ENCODE results near the gene ACSF3. TPM values are rescaled to one million over a fixed set of nuclear protein-coding genes. Genes with fewer than 3 reads are reported as not detected.

ACSF3 gene
- total RNA-seq, 6 donors from 2014 or later, result 30.2 to 97.4 (median 35.3) TPM

DNA sequence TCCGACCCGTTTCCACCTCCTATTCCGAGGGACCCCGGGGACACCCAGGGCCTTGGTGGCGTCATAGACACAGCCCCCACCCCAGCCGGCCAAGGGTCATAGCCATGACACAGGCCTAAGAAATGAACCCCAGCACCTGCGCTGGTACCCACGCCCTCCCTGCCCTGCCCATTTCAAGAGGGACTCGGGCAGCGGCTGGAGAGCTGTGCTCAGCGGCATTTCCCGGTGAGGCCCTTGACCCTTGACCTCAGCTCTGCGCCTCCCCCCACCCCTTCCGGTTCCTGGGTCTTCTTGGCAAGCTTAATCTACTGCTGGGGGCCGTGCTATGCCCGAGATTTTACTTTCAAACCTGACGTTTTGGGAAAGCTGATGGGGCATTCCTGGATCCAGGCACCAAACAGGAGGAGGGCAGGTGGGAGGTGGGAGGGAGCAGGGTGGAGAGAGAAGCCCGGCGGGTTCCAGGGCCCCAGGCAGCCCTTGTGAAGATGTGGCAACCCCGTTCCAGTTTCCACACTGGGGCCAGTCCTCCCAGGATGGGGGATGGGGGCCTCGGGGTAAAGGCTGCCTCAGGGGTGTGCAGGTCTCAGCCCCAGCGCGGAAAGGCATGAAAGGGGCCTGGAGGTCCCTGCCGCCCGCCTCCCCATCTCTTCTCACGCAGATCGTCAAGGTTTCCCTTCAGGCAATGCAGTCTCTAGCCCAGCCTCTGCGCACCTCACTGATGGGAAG is 106.6 kb downstream of the ACSF3 start, which contains the start of gene SLC22A31:
Gene SLC22A31, minus strand, starts transcription at position 414 of the 726 bp plus-strand sequence. Its CDS starts 36 bp downstream, at position 378.
- peak within 1 kb of the TSS; percentile 59 to 77 (median 73) for H3K27ac ChIP-seq
- WGBS, 2 donors, result 12 to 15% methylated on average over 19 to 28 of the region's 28 CpGs
- peak within 1 kb of the TSS in 3 of 4 donors; percentile 57 to 63 (median 61) for H3K4me3 ChIP-seq
- DNase-seq (peak; percentile 74 to 84), ATAC-seq (ENCODE audit: low FRiP score in 2 of 2) (peak; percentile 28 to 82)
- peaks cover 0 to 35% (median 11%) of the 10 kb centered on the region in 4 donors for H3K27me3 ChIP-seq
- peaks cover 18 to 34% (median 25%) of the 10 kb centered on the region in 4 donors for H3K4me1 ChIP-seq
- no peaks in the 10 kb centered on the region for H3K36me3 ChIP-seq
- H3K9me3 ChIP-seq, result no peaks in the 10 kb centered on the region
- TF ChIP-seq, protein P1, sequence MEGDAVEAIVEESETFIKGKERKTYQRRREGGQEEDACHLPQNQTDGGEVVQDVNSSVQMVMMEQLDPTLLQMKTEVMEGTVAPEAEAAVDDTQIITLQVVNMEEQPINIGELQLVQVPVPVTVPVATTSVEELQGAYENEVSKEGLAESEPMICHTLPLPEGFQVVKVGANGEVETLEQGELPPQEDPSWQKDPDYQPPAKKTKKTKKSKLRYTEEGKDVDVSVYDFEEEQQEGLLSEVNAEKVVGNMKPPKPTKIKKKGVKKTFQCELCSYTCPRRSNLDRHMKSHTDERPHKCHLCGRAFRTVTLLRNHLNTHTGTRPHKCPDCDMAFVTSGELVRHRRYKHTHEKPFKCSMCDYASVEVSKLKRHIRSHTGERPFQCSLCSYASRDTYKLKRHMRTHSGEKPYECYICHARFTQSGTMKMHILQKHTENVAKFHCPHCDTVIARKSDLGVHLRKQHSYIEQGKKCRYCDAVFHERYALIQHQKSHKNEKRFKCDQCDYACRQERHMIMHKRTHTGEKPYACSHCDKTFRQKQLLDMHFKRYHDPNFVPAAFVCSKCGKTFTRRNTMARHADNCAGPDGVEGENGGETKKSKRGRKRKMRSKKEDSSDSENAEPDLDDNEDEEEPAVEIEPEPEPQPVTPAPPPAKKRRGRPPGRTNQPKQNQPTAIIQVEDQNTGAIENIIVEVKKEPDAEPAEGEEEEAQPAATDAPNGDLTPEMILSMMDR (IDR thresholded peaks at IDR 0.05), result no peak
- peak in 1 of 4 donors; percentile 64 for TF ChIP-seq EP300 (IDR thresholded peaks at IDR 0.05)
- peak; percentile 33 to 44 for TF ChIP-seq POLR2AphosphoS5 (IDR thresholded peaks at IDR 0.05)
- peak in 2 of 4 donors; percentile 13 to 27 for TF ChIP-seq POLR2A (IDR thresholded peaks at IDR 0.05)

DNA sequence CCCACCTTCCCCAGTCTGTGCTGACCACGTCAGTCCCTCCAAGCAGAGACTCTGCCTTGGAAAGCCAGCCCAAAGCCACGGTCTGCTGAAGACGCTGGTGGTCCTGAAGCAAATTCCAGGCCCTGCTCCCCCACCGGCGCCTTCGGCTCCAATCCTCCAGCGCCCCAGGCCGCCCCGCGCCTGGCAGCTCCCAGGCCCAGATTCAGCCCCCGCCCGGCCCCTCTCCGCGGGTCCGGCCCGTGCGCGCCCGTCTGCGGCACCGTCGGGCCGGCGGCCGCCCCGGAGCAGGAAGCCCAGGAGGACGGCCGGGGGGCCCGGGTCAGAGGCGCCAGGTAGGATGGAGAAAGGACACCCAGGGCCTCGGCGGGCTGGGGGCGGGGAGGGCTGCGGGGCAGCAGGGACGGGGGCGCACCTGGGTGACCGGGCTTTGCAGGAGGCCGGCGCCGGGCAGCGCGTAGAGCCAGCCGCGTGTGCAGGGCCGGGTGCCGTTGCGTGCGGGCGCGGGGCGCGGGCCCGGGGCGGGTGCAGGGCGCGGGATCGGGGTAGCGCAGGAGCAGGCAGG is 107.3 kb downstream of the ACSF3 start:
- H3K4me1 ChIP-seq, result peaks cover 18 to 34% (median 25%) of the 10 kb centered on the region in 4 donors
- H3K27ac ChIP-seq, result peak overlapping the region; percentile 59 to 77 (median 72)
- TF ChIP-seq POLR2A (IDR thresholded peaks at IDR 0.05), result no peak
- TF ChIP-seq POLR2AphosphoS5 (IDR thresholded peaks at IDR 0.05), result no peak
- TF ChIP-seq, protein P1 (IDR thresholded peaks at IDR 0.05), result no peak
- TF ChIP-seq EP300 (IDR thresholded peaks at IDR 0.05), result no peak
- ATAC-seq (ENCODE audit: low FRiP score in 2 of 2) (no peak), DNase-seq (no peak)
- H3K9me3 ChIP-seq, result no peaks in the 10 kb centered on the region
- WGBS, 2 donors, result 1 to 5% methylated on average over 11 to 34 of the region's 58 CpGs
- no peaks in the 10 kb centered on the region for H3K36me3 ChIP-seq
- peaks cover 0 to 35% (median 11%) of the 10 kb centered on the region in 4 donors for H3K27me3 ChIP-seq
- H3K4me3 ChIP-seq, result peak overlapping the region in 3 of 4 donors; percentile 57 to 63 (median 61)

DNA sequence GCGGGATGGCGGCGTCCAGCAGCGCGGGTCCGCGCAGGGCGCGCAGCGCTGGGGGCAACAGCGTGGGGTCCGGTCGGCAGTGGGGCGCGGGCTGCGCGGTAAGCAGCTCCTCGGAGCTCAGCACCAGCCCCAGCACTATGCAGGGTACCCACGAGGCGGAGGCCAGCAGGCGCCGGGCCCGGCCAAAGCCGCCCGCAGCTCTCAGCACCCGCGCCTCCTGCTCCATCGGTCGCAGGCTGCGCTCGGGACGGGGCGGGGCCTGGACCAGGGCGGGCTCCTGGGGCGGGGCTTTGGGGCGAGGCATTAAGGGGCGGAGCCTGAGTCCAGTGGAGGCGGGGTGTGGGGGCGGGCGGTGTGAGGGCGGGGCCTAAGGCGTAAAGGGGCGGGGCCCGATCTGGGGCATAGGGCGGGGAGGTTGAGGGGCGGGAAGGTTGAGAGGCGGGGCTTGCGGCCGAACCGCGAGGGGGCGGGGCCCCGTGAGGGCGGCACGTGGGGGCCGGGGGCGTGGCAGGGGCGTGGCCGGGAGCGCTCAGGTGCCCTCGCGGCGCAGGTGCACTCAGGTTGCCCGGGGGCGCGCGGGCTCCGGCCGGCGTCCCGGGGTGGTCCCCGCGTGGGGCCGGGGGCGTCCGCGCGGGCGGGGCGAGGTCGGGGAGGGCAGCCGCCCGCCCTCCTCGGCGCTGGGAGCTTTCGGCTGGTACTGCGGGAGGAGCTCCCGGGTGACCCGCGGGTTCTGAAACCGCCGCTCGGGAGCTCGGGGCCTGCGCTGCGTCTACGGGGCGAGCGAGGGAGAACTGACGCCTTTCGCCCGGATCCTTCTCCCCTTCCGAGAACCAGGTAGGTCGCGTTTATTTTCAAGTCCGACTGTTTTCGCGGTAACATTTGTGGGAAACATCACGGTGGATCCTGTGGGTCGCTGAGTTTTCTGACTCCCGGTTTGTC is 108.1 kb downstream of the ACSF3 start:
- TF ChIP-seq POLR2A (IDR thresholded peaks at IDR 0.05), result peak in 2 of 4 donors; percentile 73 to 76
- TF ChIP-seq, protein P1 (IDR thresholded peaks at IDR 0.05), result no peak
- Histone ChIP-seq H3K27ac (peak overlapping the region in 3 of 4 donors; percentile 68 to 77 (median 77)), H3K9me3 (no peaks in the 10 kb centered on the region), H3K4me3 (peak overlapping the region in 3 of 4 donors; percentile 57 to 63 (median 61)), H3K27me3 (peaks cover 0 to 35% (median 11%) of the 10 kb centered on the region in 4 donors), H3K36me3 (no peaks in the 10 kb centered on the region), H3K4me1 (peaks cover 18 to 34% (median 25%) of the 10 kb centered on the region in 4 donors)
- ATAC-seq (ENCODE audit: low FRiP score in 2 of 2) (peak; percentile 83 to 93), DNase-seq (peak; percentile 81 to 97)
- WGBS, 2 donors, result 4 to 7% methylated on average over 11 to 42 of the region's 111 CpGs

DNA sequence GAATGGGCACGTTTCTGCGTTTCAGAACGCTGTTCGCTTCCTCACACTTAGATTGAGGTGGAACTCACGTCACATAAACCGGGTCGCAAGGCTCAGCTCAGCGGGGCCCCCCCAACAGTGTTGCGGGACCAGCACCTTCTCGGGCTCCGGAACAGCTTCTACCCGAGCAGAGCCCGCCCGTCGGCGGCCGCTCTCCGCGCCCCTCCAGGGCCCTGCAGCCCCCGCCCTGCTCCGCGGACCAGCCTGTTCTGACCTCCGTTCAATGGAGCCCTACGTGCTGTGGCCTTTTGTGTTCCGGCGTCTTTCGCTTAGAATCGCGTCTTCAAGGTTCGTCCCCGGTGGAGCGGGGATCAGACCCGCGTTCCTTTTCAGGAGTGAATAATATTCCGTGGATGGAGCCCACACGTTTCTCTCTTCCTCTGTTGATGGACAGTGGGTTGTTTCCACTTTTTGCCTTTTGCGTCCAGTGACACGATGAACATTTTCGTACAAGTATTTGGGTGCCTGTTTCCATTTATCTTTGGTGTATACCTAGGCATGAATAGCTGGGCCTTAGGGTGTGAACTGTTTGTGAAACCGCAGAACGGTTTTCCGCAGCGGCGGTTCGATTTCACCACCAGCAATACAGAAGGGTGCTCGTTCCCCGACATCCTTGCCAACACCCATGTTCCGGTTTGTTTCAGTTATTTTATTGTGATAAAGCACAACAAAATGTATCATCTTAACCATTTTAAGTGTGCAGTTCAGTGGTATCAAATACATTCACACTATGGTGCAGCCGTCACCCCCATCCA is 109.0 kb downstream of the ACSF3 start:
- Histone ChIP-seq H3K27ac (no peak overlapping the region), H3K4me1 (peaks cover 18 to 34% (median 25%) of the 10 kb centered on the region in 4 donors), H3K36me3 (no peaks in the 10 kb centered on the region), H3K27me3 (peaks cover 0 to 35% (median 11%) of the 10 kb centered on the region in 4 donors), H3K9me3 (no peaks in the 10 kb centered on the region), H3K4me3 (peak overlapping the region in 3 of 4 donors; percentile 57 to 63 (median 61))
- TF ChIP-seq, protein P1 (IDR thresholded peaks at IDR 0.05), result no peak
- TF ChIP-seq EP300 (IDR thresholded peaks at IDR 0.05) (no peak), POLR2A (IDR thresholded peaks at IDR 0.05) (no peak), POLR2AphosphoS5 (IDR thresholded peaks at IDR 0.05) (no peak)
- DNase-seq (peak in 1 of 2 donors; percentile 79), ATAC-seq (ENCODE audit: low FRiP score in 2 of 2) (no peak)
- WGBS, 2 donors, result 53 to 56% methylated on average over 47 to 49 of the region's 49 CpGs

All from upper lobe of left lung (tissue), 6 donors.